GM19035 (cell line): ENCODE data around the gene CEL.
"Not testable (repeated sequence)": the region's sequence is repeated elsewhere in the genome, so short reads cannot be mapped to it uniquely, and the experiment has no call there.

Source experiments
- ATAC-seq: cut with Tn5 transposase; IDR thresholded peaks from one replicate; pipeline ENCODE4 v1.9.1; 2021; ENCODE audit not compliant: unreplicated experiment

The CEL gene

GRCh38 chr9:133061764-133062145 is at the start of gene CEL:
Gene CEL (plus strand): TSS chr9:133061981. CDS start chr9:133062003, 22 bp downstream.
- not testable (repeated sequence) for ATAC-seq

- ATAC-seq: no peak
Observed at GRCh38 chr9:133014696-133015095, 47.1 kb upstream of the CEL start.

GRCh38 chr9:133023117-133023890 is 38.5 kb upstream of the CEL start:
- no peak for ATAC-seq

- ATAC-seq: no peak
Observed at GRCh38 chr9:133026426-133026825, 35.4 kb upstream of the CEL start.

GRCh38 chr9:133027134-133027533 is 34.6 kb upstream of the CEL start:
- no peak for ATAC-seq

GRCh38 chr9:133028221-133028620 is 33.6 kb upstream of the CEL start:
- no peak for ATAC-seq

- peak; percentile 3 for ATAC-seq
Observed at GRCh38 chr9:133029994-133030316, 31.8 kb upstream of the CEL start.

- ATAC-seq: peak; percentile 97
Observed at GRCh38 chr9:133030317-133031129, 31.3 kb upstream of the CEL start, which contains the start of gene GTF3C5. Gene GTF3C5 (plus strand): TSS chr9:133030997. CDS start chr9:133031012, 15 bp downstream.

GRCh38 chr9:133031130-133031422 is 30.7 kb upstream of the CEL start:
- ATAC-seq: no peak

- ATAC-seq: no peak
Observed at GRCh38 chr9:133031496-133031911, 30.3 kb upstream of the CEL start.

- ATAC-seq: no peak
Observed at GRCh38 chr9:133032171-133032570, 29.6 kb upstream of the CEL start.

- ATAC-seq: no peak
Observed at GRCh38 chr9:133035669-133036068, 26.1 kb upstream of the CEL start.

GRCh38 chr9:133037775-133038515 is 23.8 kb upstream of the CEL start:
- no peak for ATAC-seq

- not testable (repeated sequence) for ATAC-seq
Observed at GRCh38 chr9:133040892-133041479, 20.8 kb upstream of the CEL start.

GRCh38 chr9:133041958-133042357 is 19.8 kb upstream of the CEL start:
- ATAC-seq: no peak

GRCh38 chr9:133042676-133043075 is 19.1 kb upstream of the CEL start:
- no peak for ATAC-seq

- ATAC-seq: no peak
Observed at GRCh38 chr9:133043449-133044035, 18.2 kb upstream of the CEL start.

- ATAC-seq: no peak
Observed at GRCh38 chr9:133044125-133044524, 17.7 kb upstream of the CEL start.

GRCh38 chr9:133044661-133045060 is 17.1 kb upstream of the CEL start:
- ATAC-seq: no peak

GRCh38 chr9:133045132-133045531 is 16.6 kb upstream of the CEL start:
- no peak for ATAC-seq
